Measurements from ENCODE around the gene SLC6A7.

SLC6A7 gene

GRCh38 chr5:150156027-150156368 is 33.9 kb upstream of the SLC6A7 start:
- TF ChIP-seq CTCF (IDR thresholded peaks at IDR 0.05; ENCODE audit: low read depth, low read length, missing control alignments) = no peak
- DNase-seq (ENCODE audit: low read depth) = no peak
- H3K4me3 ChIP-seq (ENCODE audit: low read depth, low read length) = peak overlapping the region; percentile 5; the same call in 1 of the 2 replicates

GRCh38 chr5:150156540-150156939 is 33.3 kb upstream of the SLC6A7 start:
- TF ChIP-seq CTCF (IDR thresholded peaks at IDR 0.05; ENCODE audit: low read depth, low read length, missing control alignments) = no peak
- DNase-seq (ENCODE audit: low read depth) = no peak
- H3K4me3 ChIP-seq (ENCODE audit: low read depth, low read length) = no peak overlapping the region

- TF ChIP-seq CTCF (IDR thresholded peaks at IDR 0.05; ENCODE audit: low read depth, low read length, missing control alignments) = no peak
- DNase-seq (ENCODE audit: low read depth) = no peak
- no peak overlapping the region for H3K4me3 ChIP-seq (ENCODE audit: low read depth, low read length)
Measured at GRCh38 chr5:150157168-150157567, 32.7 kb upstream of the SLC6A7 start.

- DNase-seq (ENCODE audit: low read depth) = no peak
- TF ChIP-seq CTCF (IDR thresholded peaks at IDR 0.05; ENCODE audit: low read depth, low read length, missing control alignments) = no peak
- H3K4me3 ChIP-seq (ENCODE audit: low read depth, low read length) = no peak overlapping the region
Measured at GRCh38 chr5:150158170-150158949, 31.5 kb upstream of the SLC6A7 start.

GRCh38 chr5:150159031-150159430 is 30.8 kb upstream of the SLC6A7 start:
- H3K4me3 ChIP-seq (ENCODE audit: low read depth, low read length) = no peak overlapping the region
- DNase-seq (ENCODE audit: low read depth) = no peak
- no peak for TF ChIP-seq CTCF (IDR thresholded peaks at IDR 0.05; ENCODE audit: low read depth, low read length, missing control alignments)

GRCh38 chr5:150159741-150160179 is 30.1 kb upstream of the SLC6A7 start:
- TF ChIP-seq CTCF (IDR thresholded peaks at IDR 0.05; ENCODE audit: low read depth, low read length, missing control alignments) = no peak
- no peak overlapping the region for H3K4me3 ChIP-seq (ENCODE audit: low read depth, low read length)
- DNase-seq (ENCODE audit: low read depth) = no peak
